GM15510 (cell line): Measurements from ENCODE around the gene TXNL4B.

Experiments
- POLR2A ChIP-seq: IDR thresholded peaks from 3 replicates; pipeline ENCODE4 v1.6.1; 2011; ENCODE audit warnings: borderline replicate concordance; ENCODE audit not compliant: insufficient read length; ENCODE audit errors: extremely low read depth

TXNL4B gene

DNA sequence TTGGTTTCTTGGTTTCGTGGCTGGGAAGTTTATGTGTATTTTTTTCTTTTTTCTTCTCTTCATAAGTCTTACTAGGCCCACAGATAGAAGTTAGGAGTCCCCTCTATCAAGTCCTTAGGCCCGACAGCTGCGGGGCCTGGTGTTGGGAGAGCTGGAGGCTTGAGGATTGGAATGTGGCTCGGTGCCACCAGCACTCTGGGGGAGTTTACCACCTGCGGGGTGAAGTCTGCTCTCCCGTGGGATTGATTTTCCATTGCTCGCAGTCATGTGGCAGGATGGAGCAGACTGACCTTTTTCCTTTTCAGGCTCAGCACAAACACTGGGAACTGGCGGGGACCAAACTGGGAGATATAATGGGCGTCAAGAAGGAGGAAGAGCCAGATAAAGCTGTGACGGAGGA lies 7.8 kb upstream of the TXNL4B start:
- no peak for TF ChIP-seq POLR2A

DNA sequence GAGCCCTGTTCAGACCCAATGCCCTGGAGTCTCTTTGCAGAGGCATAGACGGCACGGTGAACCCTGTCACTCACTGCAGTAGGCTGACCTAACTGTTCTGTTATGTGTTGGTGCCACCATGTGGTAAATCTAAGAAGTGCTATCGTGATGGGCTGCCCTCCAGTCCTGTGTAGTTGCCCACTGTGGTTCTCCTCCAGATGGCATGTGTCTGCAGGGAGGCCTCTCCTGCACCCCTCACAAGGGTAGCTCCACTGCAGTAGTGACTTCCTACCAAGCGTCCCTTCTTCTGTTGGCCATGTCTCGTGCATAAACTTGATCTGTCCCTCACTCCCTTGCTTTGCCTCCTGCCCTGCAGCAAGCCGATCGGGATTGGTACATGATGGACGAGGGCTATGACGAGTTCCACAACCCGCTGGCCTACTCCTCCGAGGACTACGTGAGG lies 6.0 kb upstream of the TXNL4B start:
- TF ChIP-seq POLR2A: no peak

DNA sequence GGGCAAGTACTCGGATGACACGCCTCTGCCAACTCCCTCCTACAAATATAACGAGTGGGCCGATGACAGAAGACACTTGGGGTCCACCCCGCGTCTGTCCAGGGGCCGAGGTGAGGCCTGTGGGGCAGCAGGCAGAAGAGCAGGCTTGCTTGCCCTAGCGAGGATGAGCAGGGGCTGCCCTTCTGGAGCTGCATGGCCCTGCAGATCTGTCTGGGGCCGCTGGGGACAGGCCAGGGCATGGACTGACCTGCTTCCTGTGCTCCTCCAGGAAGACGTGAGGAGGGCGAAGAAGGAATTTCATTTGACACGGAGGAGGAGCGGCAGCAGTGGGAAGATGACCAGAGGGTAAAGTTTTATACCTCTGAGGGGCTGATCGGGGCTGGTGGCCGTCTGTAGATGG lies 5.5 kb upstream of the TXNL4B start:
- no peak for TF ChIP-seq POLR2A

DNA sequence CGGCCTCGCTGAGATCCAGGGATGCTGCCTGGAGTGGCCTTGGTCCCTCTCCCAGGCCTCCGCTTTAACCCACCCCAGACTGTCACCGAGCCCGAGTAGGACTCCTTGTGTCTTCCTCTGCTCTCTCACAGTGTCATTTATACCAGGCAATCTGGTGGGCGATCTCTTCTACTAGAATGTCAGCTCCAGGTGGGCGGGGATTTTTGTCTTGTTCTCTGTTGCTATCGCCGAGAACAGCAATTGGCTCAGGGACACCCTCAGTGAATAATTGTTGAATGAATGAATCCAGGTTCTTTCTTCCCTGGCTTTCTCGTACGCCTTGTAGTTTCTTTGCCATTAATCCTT lies 818 bp upstream of the TXNL4B start:
- TF ChIP-seq POLR2A: no peak

DNA sequence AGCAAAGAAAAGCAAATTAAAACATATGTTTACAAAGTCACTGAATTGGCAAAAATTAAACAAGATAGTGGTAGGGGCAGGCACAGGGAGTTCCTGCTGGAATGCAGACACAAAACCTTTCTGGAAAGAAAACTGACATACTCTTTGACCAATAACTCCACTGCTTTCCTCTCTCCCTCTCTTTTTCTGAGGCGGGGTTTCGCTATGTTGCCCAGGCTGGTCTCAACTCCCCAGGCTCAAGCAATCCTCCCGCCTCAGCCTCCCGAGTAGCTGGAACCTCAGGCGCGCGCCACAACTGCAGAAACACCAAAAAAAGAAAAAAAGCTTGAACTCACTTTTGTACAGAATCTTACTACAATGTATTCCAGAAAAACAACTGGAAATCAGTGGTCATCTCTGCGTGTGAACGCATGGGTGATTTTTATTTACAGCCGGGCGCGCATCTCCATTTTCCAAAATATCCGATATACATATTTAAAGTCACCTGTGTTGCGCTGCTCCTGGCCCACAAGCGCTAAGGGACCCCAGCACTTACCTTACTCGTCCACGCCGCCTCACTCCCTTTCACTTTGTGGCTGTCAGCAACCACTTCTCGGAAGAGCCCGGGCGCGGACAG lies 480 bp downstream of the TXNL4B start:
- no peak for TF ChIP-seq POLR2A

DNA sequence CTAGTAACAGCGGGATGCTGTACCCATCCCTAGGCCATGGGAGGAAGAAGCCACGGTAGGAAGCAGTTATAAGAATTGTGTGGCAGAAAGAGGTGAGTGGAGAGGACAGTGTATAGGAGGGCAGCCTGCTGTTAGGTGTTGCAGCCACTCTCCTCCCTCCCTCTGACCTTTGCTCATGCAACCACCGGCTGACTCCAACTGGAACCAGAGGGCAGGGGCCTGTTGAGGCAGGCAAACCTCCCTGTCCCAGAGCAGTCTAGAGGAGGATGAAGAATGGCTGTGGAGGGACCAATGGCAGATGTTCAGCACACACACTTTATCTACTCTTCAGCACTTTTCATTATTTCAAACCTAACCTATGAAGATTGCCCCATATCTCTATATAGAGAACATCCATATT lies 2.2 kb downstream of the TXNL4B start:
- TF ChIP-seq POLR2A: no peak

DNA sequence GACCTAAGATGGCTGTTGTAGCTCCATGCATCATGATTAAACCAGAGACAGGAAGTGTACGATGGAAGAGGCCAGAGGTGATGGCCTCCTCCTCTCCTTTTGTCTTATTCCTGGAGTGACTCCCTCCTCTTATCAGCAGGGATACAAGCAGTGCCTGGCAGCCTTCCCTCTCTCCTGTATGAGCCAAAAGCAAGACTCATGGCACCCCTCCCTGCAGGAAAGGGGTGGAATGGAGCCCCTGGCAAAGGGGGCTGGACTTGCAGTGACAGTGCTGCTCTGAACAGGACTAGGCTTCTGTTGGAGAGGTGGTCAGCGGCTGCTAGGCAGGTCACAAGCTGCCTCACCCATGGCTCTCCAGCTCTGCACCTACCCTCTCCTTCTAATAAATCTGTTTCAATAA lies 8.4 kb downstream of the TXNL4B start:
- TF ChIP-seq POLR2A: no peak

DNA sequence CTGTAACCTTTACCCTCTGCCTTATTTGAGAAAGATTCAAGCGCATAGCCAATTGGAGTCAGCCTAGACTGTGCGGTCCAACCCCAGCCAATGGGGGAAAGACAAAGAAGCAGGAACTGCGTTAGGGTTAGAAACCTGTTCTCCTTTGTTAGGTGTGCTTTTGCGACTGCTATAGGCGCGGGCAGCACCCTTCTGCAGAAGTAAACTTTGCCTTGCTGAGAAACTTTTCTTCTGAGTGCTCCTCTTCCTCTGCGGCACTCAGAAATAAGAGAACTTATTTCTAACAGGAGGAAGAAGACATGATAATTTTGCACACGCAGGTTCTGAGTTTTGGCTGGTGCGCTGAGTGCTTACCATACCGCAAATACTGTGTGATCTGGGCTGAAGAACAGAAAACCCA lies 9.0 kb downstream of the TXNL4B start:
- no peak for TF ChIP-seq POLR2A

DNA sequence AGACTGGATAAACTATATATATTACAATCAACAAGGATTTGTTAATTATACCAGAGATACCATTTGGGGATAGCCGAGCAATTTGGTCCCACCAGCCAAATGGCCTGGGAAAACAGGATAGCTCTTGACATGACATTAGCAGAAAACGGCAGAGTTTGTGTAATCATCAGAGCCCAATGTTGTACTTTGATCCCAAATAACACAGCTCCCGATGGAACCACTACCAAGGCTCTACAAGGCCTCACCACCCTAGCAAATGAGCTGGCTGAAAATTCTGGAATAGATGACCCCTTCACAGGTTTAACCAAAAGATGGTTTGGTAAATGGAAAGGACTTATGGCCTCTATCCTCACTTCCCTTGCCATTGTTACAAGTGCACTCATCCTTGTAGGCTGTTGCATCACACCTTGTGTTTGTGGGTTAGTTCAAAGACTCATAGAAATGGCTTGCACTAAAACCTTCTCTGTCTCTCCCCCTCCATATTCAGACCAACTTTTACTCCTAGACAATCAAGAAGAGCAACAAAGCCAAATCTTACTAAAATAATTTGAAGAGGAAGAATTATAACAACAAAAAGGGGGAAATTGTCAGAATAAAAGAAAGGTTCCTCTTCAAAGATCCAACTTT lies 9.5 kb downstream of the TXNL4B start:
- TF ChIP-seq POLR2A: no peak

DNA sequence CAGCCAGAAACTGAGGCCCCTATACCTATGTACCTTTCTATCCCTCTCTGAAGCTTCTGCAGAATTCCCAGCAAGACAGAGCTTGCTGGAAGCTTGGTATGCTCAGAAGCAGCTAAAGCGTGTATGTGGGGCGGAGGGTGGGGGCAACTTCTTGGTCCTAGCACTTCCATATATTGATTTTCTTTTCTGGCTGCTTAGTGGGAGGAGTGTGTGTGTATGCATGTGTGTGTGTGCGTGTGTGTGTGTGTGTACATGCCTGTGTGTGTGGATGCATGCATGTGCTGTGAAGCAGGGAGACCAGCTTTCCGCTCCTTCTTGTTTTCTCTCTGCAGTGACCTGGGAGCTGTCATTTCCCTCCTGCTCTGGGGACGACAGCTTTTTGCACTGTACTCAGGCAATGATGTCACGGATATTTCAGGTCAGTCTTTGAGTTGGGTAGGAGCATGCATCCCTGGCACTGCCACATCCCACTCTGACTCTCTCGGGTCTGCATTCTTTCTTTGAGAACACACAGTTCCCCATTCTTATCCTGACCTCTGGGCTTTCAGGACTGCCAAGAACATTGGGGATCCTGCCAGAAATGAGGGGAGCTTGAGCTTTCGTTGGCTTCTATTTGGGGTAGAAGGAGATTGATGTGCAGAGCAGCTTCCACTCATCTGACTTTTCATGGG lies 19.7 kb downstream of the TXNL4B start:
- TF ChIP-seq POLR2A: no peak

DNA sequence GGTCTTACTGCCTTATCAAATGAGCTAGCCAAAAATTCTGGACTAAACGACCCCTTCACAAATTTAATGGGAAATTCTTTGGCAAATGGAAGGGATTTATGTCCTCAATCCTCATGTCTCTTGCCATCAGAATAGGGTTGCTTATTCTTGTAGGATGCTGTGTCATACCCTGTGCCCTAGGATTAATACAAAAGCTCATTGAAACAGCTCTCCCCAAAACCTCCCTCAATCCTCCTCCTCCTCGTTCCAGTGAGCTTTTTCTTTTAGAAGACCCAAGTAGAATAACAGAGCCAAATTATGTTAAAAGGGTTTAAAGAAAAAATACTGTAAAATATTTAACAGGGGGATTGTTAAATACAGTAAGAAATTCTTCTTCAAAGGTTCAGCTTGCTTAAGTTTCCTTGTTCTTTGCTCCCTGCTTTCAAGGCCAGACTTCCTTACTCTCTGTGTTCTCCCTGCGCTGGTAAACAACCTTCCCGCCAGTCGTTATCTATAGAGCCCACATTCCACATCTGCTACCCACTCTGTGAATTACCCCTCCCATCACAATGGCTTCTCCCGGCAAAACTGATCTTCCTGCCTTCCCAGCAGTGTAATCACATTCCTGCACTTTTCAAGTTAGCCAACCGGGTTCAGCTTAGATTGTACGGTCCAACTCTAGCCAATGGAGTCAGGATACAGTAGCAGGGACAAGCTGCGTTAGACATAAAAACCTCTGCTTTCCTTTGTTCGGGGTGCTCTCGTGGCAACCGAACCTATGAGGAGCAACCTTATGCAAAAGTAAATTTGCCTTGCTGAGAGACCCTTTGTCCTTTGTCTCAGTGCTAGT lies 20.7 kb downstream of the TXNL4B start:
- no peak for TF ChIP-seq POLR2A

DNA sequence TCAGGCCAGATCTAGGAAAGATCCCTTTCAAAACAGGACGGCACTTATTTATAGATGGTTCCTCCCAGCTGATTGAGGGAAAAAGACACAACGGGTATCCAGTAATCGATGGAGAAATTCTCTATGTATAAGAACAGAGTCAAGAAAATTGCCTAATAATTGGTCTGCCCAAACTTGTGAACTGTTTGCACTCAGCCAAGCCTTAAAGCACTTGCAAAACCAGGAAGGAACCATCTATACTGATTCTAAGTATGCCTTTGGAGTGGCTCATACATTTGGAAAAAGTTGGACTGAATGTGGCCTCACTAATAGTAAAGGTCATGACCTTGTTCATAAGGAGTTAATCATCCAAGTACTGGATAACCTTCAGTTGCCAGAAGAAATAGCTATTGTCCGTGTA lies 24.5 kb downstream of the TXNL4B start:
- TF ChIP-seq POLR2A: no peak

DNA sequence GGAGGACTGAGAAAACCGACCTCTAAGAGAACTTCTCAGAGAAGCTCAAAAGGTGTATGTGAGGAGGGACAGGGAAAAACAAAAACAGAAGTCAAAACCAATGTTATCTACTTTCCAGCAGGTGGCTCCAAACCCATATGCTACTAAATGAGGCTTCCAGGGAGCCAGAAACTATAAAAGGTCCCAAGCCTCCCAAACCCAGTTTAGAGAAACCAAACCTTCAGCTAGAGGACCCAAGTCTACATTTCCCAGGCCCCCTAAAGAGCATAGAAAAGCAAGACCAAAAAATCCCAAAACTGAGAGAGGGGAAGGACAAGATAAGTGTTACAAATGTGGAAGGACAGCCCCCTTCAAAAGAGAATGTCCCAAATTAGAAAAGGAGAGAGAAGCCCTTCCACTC lies 26.7 kb downstream of the TXNL4B start:
- TF ChIP-seq POLR2A: no peak

DNA sequence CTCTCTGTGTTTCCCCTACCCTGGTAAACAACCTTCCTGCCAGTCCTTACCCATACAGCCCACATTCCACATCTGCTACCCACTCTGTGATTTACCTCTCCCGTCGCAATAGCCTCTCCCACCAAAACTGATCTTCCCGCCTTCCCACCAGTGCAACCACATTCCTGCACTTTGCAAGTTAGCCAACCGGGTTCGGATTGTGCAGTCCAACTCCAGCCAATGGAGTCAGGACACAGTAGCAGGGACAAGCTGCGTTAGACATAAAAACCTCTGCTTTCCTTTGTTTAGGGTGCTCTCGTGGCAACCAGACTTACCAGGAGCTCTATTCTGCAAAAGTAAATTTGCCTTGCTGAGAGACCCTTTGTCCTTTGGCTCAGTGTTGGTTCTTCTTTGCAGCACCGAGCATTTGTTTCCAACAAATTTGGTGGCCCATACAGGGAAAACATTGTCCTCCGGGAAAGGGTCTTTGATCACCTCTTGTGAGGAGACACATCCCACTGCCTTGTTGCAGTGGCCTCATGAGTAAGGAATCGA lies 29.0 kb downstream of the TXNL4B start:
- no peak for TF ChIP-seq POLR2A

DNA sequence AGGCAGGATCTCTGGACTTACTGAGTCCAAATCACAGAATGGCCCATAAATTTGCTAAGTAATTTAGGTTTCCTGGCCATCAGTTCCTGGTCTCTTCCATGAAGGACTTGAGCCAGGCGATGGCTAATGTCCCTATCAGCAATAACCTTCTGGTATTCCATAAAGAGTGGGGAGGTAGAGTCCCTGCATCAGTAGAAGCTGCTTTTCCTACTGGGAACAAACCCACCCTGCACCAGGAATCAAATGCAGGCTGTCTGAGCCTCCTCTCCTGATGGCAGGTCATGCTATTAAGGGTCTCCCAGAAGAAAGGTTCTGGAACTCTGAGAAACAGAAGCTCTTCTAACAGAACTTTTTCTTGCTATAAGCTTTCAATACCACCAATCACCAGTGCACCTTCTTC lies 31.9 kb downstream of the TXNL4B start:
- TF ChIP-seq POLR2A: no peak

DNA sequence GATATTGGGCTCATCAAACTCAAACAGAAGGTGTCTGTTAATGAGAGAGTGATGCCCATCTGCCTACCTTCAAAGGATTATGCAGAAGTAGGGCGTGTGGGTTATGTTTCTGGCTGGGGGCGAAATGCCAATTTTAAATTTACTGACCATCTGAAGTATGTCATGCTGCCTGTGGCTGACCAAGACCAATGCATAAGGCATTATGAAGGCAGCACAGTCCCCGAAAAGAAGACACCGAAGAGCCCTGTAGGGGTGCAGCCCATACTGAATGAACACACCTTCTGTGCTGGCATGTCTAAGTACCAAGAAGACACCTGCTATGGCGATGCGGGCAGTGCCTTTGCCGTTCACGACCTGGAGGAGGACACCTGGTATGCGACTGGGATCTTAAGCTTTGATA lies 33.0 kb downstream of the TXNL4B start:
- no peak for TF ChIP-seq POLR2A

DNA sequence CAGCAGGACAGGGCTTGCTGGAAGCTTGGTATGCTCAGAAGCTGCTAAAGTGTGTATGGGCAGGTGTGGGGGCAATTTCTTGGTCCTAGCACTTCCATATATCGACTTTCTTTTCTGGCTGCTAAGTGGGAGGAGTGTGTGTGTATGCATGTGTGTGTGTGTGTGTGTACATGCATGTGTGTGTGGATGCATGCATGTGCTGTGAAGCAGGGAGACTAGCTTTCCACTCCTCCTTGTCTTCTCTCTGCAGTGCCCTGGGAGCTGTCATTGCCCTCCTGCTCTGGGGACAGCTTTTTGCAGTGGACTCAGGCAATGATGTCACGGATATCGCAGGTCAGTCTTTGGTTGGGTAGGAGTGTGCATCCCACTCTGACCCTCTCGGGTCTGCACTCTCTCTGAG lies 37.5 kb downstream of the TXNL4B start:
- TF ChIP-seq POLR2A: no peak
